HCT116 (cell line): ENCODE data around the gene CA4.

Experiments used
- EZH2 ChIP-seq: fragments of 200-600 bp; sonication (generic); IDR thresholded peaks from 2 replicates; pipeline ENCODE4 v1.6.1; 2017; ENCODE audit warnings: antibody characterized with exemption, mixed run types
- POLR2A ChIP-seq: IDR thresholded peaks from 2 replicates; pipeline ENCODE4 v1.7.0; 2011; ENCODE audit warnings: borderline replicate concordance; ENCODE audit not compliant: insufficient read depth, insufficient read length; ENCODE audit errors: extremely low read depth
- TCF7L2 ChIP-seq: IDR thresholded peaks from 2 replicates; pipeline ENCODE4 v1.7.0; 2011; ENCODE audit warnings: borderline replicate concordance, inconsistent platforms; ENCODE audit not compliant: insufficient read depth, insufficient read length; ENCODE audit errors: extremely low read depth
- ZNF274 ChIP-seq: fragments of 200-500 bp; sonication (Bioruptor generic); IDR thresholded peaks from 2 replicates; pipeline ENCODE4 v1.6.1; 2014; ENCODE audit warnings: mild to moderate bottlenecking, low read depth, low read length, inconsistent platforms
- TF ChIP-seq, protein P1 (sequence below), 3 experiments: fragments of 200-600 bp in 1 of 3; sonication (generic) in 1 of 3; IDR thresholded peaks in 2 of 3; conservative IDR thresholded peaks in 1 of 3; 2 replicates each; pipeline ENCODE4 v1.5.1; 2012 to 2017; ENCODE audit warnings: low read depth in 2 of 3, low read length in 2 of 3, antibody characterized with exemption in 1 of 3, borderline replicate concordance in 1 of 3, control low read depth in 1 of 3, mild to moderate bottlenecking in 1 of 3, mixed read lengths in 1 of 3, mixed run types in 1 of 3, moderate library complexity in 1 of 3; ENCODE audit not compliant: insufficient read depth in 1 of 3

DNA sequence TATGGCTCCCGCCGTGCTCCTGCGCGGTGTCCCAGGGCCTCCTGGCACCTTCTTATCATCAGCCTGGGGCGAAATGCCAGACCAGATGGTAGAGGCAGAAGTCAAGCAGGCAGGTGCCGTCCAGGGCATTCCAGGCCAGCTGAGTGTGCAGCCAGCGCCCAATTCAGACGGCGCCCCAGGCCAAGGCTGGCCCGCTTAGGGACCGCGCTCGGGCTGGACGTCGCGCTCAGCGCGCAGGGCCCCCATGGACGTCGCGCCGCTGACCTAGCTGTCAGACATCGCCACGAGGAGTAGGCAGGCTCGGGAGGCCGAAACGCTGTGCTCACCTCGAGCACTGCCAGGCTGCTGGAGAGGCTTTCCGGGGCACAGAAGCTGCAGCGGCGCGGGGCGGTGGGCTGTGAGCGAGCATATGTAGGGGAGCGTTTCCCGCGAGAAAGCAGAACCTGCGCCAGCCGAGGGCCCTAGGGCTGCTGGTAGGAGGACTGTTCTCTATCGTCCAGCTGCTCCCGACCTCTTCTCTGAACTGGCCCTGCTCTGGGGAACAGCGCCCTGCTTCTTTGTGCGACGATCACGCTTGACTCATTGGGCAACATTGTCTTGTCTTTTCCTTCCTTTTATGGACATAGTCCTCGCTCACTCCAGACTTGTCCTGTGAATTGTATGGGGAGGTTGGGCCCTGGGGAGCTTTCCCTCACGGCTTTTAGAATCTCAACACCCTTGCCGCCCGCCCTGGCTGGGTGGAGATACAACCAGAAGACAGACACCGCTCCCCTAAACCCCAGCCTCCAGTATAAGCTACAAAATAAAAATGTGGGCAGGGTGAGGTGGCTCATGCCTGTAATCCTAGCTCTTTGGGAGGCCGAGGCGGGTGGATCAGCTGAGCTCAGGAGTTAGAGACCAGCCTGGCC, 8.4 kb upstream of the CA4 start:
- TF ChIP-seq POLR2A: no peak
- TF ChIP-seq, protein P1, sequence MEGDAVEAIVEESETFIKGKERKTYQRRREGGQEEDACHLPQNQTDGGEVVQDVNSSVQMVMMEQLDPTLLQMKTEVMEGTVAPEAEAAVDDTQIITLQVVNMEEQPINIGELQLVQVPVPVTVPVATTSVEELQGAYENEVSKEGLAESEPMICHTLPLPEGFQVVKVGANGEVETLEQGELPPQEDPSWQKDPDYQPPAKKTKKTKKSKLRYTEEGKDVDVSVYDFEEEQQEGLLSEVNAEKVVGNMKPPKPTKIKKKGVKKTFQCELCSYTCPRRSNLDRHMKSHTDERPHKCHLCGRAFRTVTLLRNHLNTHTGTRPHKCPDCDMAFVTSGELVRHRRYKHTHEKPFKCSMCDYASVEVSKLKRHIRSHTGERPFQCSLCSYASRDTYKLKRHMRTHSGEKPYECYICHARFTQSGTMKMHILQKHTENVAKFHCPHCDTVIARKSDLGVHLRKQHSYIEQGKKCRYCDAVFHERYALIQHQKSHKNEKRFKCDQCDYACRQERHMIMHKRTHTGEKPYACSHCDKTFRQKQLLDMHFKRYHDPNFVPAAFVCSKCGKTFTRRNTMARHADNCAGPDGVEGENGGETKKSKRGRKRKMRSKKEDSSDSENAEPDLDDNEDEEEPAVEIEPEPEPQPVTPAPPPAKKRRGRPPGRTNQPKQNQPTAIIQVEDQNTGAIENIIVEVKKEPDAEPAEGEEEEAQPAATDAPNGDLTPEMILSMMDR (IDR thresholded peaks at IDR 0.05 in 2 of 3, conservative IDR thresholded peaks at IDR 0.05 in 1 of 3; ENCODE audit: borderline replicate concordance in 1 of 3, insufficient read depth in 1 of 3, low read depth in 2 of 3, low read length in 2 of 3): no peak
- no peak for TF ChIP-seq TCF7L2
- no peak for TF ChIP-seq ZNF274
- TF ChIP-seq EZH2: no peak
